ENCODE data around the gene DHFR.
"Not testable (repeated sequence)": the region's sequence is repeated elsewhere in the genome, so short reads cannot be mapped to it uniquely, and the experiment has no call there.

Gene DHFR

GRCh38 chr5:80592105-80592504 is 62.7 kb downstream of the DHFR start:
- no peak for DNase-seq

GRCh38 chr5:80591352-80591751 is 63.4 kb downstream of the DHFR start:
- DNase-seq = no peak

GRCh38 chr5:80590766-80591165 is 64.0 kb downstream of the DHFR start:
- DNase-seq = no peak

- no peak for DNase-seq
These were observed 65.8 kb downstream of the DHFR start for GRCh38 chr5:80588858-80589540.

- no peak for DNase-seq
These were observed 70.0 kb downstream of the DHFR start for GRCh38 chr5:80584770-80585169.

GRCh38 chr5:80580291-80580690 is 74.5 kb downstream of the DHFR start:
- DNase-seq = not testable (repeated sequence)

- DNase-seq = no peak
These were observed 75.7 kb downstream of the DHFR start for GRCh38 chr5:80579050-80579449.

GRCh38 chr5:80577707-80578106 is 77.1 kb downstream of the DHFR start:
- no peak for DNase-seq

- DNase-seq = no peak
These were observed 78.4 kb downstream of the DHFR start for GRCh38 chr5:80576383-80576782.

Measured in C1 segment of cervical spinal cord (tissue), 14 donors.